Tibial artery (tissue), 4 donors: Measurements from ENCODE around the gene RIN3.

ENCODE experiments used
- DNase-seq, 2 donors: peaks; one replicate each; pipeline ENCODE4 v3.0.0-alpha.2; 2019
- H3K27ac ChIP-seq, 2 donors: fragments of 200-600 bp; sonication (generic) in 1 of 2; 1 replicate in 1 of 2; 2 replicates in 1 of 2; pipeline ENCODE4 v1.5.1; 2018 to 2019; ENCODE audit warnings: mild to moderate bottlenecking in 1 of 2
- H3K27me3 ChIP-seq, 2 donors: fragments of 200-600 bp; sonication (generic) in 1 of 2; one replicate each; pipeline versions ENCODE4 v1.5.1 to v1.6.0; 2016 to 2019
- H3K36me3 ChIP-seq, 3 donors: fragments of 200-600 bp; sonication (generic) in 2 of 3; one replicate each; pipeline ENCODE4 v1.5.1; 2016 to 2019; ENCODE audit warnings: mild to moderate bottlenecking in 2 of 3
- H3K4me1 ChIP-seq, 4 donors: fragments of 200-600 bp; sonication (generic) in 2 of 4; 1 replicate in 3 of 4; 2 replicates in 1 of 4; pipeline ENCODE4 v1.5.1; 2016 to 2019
- H3K4me3 ChIP-seq, 2 donors: fragments of 200-600 bp; sonication (generic) in 1 of 2; 1 replicate in 1 of 2; 2 replicates in 1 of 2; pipeline ENCODE4 v1.5.1; 2018 to 2019; ENCODE audit warnings: mild to moderate bottlenecking in 2 of 2
- H3K9me3 ChIP-seq, 3 donors: fragments of 200-600 bp; sonication (generic) in 1 of 3; one replicate each; pipeline ENCODE4 v1.5.1; 2016 to 2019
- intact Hi-C: fragments of 100-400 bp; cut with DNase I; formaldehyde crosslinking; loops from one replicate; pipeline ENCODE4 v1.15.0; 2023; ENCODE audit warnings: low total_unique reads
- TF ChIP-seq, protein P1 (sequence below), 2 experiments: fragments of 200-600 bp in 1 of 2; fragments of 450-650 bp in 1 of 2; IDR thresholded peaks; one replicate each; pipeline ENCODE4 v1.5.1; 2017 to 2019; ENCODE audit warnings: antibody characterized with exemption in 2 of 2, mild to moderate bottlenecking in 1 of 2, moderate library complexity in 1 of 2

RIN3 gene

DNA sequence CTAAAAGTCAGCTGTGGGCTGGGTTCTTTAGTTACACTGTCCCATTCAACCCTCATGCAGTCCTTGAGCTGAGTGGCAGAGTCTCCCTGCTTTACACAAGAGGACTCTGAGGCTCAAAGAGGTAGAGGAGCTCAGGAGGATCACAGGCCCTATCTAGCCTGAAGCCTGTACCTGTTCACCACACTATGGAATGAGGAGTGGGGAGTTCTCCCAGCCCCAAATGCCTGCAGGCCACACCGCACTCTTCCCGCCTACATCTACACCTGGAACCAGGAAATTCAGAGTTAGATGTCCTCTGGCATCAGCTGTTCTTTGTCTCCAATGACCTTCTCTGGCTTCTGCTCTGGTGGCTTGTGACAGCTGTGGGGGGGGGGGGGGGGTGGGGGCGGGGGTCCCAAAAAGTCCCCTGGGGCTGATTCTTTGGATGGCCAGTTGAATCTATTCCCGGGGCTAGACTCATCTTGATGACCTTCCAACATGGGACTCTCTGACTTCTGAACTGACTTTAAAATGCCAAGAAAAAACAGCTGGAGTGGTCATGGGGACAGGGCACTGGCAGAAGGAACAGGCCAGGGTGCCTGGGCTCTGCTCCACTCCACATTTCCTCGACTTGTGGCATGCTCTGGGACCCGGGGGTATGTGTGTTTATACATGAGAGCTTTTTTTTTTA is 30.6 kb downstream of the RIN3 start:
- H3K27ac ChIP-seq, result peak overlapping the region in 1 of 2 donors; percentile 9
- H3K4me1 ChIP-seq, result peaks cover 0 to 25% (median 17%) of the 10 kb centered on the region in 4 donors
- H3K36me3 ChIP-seq, result no peaks in the 10 kb centered on the region
- no peak for DNase-seq
- TF ChIP-seq, protein P1, sequence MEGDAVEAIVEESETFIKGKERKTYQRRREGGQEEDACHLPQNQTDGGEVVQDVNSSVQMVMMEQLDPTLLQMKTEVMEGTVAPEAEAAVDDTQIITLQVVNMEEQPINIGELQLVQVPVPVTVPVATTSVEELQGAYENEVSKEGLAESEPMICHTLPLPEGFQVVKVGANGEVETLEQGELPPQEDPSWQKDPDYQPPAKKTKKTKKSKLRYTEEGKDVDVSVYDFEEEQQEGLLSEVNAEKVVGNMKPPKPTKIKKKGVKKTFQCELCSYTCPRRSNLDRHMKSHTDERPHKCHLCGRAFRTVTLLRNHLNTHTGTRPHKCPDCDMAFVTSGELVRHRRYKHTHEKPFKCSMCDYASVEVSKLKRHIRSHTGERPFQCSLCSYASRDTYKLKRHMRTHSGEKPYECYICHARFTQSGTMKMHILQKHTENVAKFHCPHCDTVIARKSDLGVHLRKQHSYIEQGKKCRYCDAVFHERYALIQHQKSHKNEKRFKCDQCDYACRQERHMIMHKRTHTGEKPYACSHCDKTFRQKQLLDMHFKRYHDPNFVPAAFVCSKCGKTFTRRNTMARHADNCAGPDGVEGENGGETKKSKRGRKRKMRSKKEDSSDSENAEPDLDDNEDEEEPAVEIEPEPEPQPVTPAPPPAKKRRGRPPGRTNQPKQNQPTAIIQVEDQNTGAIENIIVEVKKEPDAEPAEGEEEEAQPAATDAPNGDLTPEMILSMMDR (IDR thresholded peaks at IDR 0.05), result no peak
- H3K4me3 ChIP-seq, result no peak overlapping the region
- no peaks in the 10 kb centered on the region for H3K9me3 ChIP-seq
- no peaks in the 10 kb centered on the region for H3K27me3 ChIP-seq
- intact Hi-C loops, result no loop called here

DNA sequence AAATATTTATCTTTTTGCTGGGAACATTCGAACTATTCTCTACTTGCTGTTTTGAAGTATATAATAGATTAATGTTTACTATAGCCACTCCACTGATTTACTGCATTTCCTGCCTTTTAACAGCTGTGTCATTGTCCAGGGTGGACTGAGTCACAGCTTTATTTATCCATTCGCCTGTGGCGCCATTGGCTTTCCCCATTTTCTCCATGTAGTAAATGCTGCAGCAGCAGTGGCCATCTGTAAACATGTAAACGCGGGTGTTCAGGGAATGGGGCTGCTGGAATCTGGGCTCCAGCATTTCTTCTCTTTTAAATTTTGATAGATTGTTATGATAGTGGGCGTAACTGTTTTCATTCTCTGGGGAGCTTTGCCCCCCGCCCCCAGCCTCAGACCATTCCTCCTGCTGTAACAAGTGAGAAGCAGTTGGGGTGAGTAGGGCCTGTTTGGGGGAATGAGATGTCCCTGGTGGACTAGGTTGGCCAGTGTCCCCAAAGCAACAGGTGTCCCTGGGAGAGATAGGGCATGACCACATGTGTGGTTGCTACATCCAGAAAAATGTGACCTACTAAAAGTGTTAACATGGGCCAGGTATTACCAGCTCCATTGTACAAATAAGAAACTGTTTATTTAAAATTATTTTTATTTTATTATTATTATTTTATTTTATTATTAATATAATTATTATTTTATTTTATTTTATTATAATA is 32.9 kb downstream of the RIN3 start:
- TF ChIP-seq, protein P1 (IDR thresholded peaks at IDR 0.05), result no peak
- intact Hi-C loops, result no loop called here
- Histone ChIP-seq H3K27me3 (no peaks in the 10 kb centered on the region), H3K27ac (no peak overlapping the region), H3K4me1 (peaks cover 0 to 18% (median 9%) of the 10 kb centered on the region in 4 donors), H3K9me3 (no peaks in the 10 kb centered on the region), H3K4me3 (no peak overlapping the region), H3K36me3 (no peaks in the 10 kb centered on the region)
- DNase-seq, result no peak

DNA sequence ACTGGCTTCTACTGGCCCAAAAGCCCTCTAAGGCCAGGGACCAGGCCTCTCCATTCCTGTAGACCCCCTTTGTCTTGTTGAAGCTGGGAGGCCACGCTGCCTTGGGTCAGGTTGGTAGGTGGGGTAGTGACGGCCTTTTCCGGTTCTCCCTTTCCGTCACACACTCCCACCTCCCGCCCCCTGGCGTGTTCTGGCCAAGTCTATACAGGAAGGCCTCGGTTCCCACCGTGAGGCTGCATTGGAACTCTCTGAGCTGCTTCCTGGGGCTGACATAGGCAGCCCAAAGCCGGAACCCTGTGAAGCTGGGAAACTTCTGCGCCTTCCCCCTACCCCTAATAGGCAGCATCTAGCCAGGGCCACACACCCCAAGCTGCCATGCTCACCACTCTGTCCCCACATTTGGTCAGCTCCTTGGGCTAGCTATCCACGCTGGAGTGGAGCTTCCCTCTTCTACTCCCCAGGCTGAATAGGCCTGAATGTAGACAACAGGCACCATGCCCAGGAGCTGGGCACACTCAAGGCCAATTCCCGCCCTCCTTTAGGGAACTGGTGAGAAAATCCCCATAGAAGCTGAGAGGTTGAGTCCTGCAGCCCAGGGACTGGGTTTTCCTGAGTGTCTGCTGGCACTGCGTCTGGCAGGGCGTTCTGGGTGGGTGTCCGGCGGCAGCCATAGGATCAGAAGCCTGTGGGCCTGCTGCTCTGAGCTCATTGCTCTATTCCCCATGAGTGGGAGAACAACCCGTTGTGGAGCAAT is 35.7 kb downstream of the RIN3 start:
- peak overlapping the region in 1 of 2 donors; percentile 29 for H3K4me3 ChIP-seq
- no peaks in the 10 kb centered on the region for H3K27me3 ChIP-seq
- no peaks in the 10 kb centered on the region for H3K9me3 ChIP-seq
- no peaks in the 10 kb centered on the region for H3K36me3 ChIP-seq
- peak overlapping the region; percentile 73 to 86 for H3K27ac ChIP-seq
- intact Hi-C loops, result no loop called here
- peaks cover 0 to 33% (median 20%) of the 10 kb centered on the region in 4 donors for H3K4me1 ChIP-seq
- TF ChIP-seq, protein P1 (IDR thresholded peaks at IDR 0.05), result no peak
- peak in 1 of 2 donors; percentile 73 for DNase-seq

DNA sequence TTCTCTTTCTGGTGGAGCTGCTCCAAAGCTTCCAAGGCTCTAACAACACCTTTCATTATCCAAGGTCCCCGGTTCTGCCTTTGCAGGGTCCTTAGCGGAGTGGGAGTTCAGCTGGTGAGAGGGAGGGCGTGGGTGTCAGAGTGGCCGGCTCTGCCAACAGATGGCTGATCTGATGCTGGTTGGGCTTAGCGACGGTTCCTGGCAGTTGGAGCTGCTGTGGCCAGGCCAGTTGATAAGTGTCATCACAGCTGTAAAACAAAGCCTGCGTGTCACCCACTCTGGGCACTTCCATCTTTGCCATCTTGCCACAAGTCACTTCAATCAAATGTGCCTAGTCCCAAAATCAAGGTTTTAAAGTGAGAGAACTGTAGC is 36.3 kb downstream of the RIN3 start:
- peaks cover 0 to 34% (median 20%) of the 10 kb centered on the region in 4 donors for H3K4me1 ChIP-seq
- TF ChIP-seq, protein P1 (IDR thresholded peaks at IDR 0.05), result no peak
- no peaks in the 10 kb centered on the region for H3K27me3 ChIP-seq
- peak overlapping the region in 1 of 2 donors; percentile 29 for H3K4me3 ChIP-seq
- H3K9me3 ChIP-seq, result no peaks in the 10 kb centered on the region
- peak; percentile 63 to 85 for DNase-seq
- H3K27ac ChIP-seq, result peak overlapping the region; percentile 73 to 86
- no peaks in the 10 kb centered on the region for H3K36me3 ChIP-seq
- intact Hi-C loops, result no loop called here

DNA sequence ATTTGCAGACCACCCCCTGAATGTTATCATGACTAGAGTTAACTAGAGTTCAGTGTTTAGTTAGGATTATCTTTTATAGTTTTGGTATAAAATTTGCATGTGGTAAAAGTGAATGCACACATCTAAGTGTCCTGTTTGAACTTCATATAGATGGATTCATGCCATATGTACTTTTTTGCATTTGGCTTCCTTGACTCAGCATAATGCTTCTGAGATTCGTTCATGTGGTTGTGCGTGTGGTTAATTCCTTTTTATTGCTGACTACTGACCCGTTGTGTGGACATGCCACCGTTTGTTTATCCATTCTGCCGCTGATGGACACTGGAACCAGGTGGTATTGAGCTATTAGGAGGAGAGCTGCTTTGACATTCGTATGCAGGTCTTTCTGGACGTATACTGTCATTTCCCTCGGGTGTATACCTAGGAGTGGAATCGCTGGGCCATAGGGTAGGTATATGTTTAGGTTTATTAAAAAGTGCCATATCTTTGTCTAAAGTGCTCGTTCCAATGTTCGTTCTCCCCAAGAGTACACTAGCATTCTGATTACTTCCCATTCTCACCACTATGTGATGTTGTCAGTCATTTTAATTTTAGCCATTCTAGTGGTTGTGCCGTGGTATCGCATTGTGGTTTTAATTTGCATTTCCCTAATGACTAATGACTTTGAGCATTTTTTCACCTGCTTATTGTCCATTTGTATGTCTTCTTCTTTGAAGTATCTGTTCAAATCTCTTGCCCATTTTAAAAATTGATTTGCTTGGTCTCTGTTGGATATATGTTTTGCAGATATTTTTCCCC is 37.7 kb downstream of the RIN3 start:
- DNase-seq, result no peak
- H3K9me3 ChIP-seq, result no peaks in the 10 kb centered on the region
- H3K27me3 ChIP-seq, result no peaks in the 10 kb centered on the region
- intact Hi-C loops, result no loop called here
- peak overlapping the region in 1 of 2 donors; percentile 86 for H3K27ac ChIP-seq
- peaks cover 0 to 34% (median 20%) of the 10 kb centered on the region in 4 donors for H3K4me1 ChIP-seq
- no peak overlapping the region for H3K4me3 ChIP-seq
- TF ChIP-seq, protein P1 (IDR thresholded peaks at IDR 0.05), result no peak
- peaks cover 0 to 6% (median 0%) of the 10 kb centered on the region in 3 donors for H3K36me3 ChIP-seq
